Cardiac muscle cell (in vitro differentiated cells and primary cell): ENCODE measurements around the gene TMEM98. TPM values are rescaled to one million over a fixed set of nuclear protein-coding genes. Genes with fewer than 3 reads are reported as not detected.
"Not testable (repeated sequence)": the region's sequence is repeated elsewhere in the genome, so short reads cannot be mapped to it uniquely, and the experiment has no call there.

Experiments used
- DNase-seq, 2 donors: peaks; one replicate each; pipeline versions ENCODE4 v3.0.0 to v3.0.0-alpha.2; 2010 to 2017; ENCODE audit warnings: low read depth in 1 of 2, low spot score in 1 of 2
- H3K27ac ChIP-seq: fragments of 200-600 bp; sonication (generic); 2 replicates; pipeline ENCODE4 v1.5.1; 2016
- H3K27me3 ChIP-seq: fragments of 200-600 bp; sonication (generic); 2 replicates; pipeline ENCODE4 v1.6.0; 2016; ENCODE audit warnings: control low read depth
- H3K36me3 ChIP-seq: fragments of 200-600 bp; sonication (generic); 2 replicates; pipeline ENCODE4 v1.5.1; 2016; ENCODE audit warnings: control low read depth
- H3K4me1 ChIP-seq: fragments of 200-600 bp; sonication (generic); 2 replicates; pipeline ENCODE4 v1.8.1; 2017; ENCODE audit warnings: low read depth, mild to moderate bottlenecking, mixed run types
- H3K4me3 ChIP-seq: fragments of 200-600 bp; sonication (generic); 2 replicates; pipeline ENCODE4 v1.5.1; 2016; ENCODE audit warnings: mild to moderate bottlenecking
- H3K9me3 ChIP-seq: fragments of 200-600 bp; sonication (generic); 2 replicates; pipeline ENCODE4 v1.5.1; 2017; ENCODE audit warnings: low read depth, mild to moderate bottlenecking, control low read depth
- polyA plus RNA-seq: library from polyadenylated mRNA; unstranded; fragments of >200 nt; fragmentation: Nextera tagmentation; extraction: Ambion mirVana; gene quantifications from 2 replicates; pipeline ENCODE4 v1.2.1, GENCODE V29; 2016
- total RNA-seq: library from RNA; depleted of rRNA; stranded (reverse); fragments of >200 nt; gene quantifications from 2 replicates; pipeline ENCODE4 v1.2.3, GENCODE V29; 2016
- TF ChIP-seq, protein P1 (sequence below): IDR thresholded peaks from 2 replicates; pipeline ENCODE4 v1.5.1; 2012; ENCODE audit warnings: low read depth, mild to moderate bottlenecking, low read length

TMEM98 gene
- total and polyA plus RNA-seq, 2 experiments from 2014 or later: 166 to 217 TPM

DNA sequence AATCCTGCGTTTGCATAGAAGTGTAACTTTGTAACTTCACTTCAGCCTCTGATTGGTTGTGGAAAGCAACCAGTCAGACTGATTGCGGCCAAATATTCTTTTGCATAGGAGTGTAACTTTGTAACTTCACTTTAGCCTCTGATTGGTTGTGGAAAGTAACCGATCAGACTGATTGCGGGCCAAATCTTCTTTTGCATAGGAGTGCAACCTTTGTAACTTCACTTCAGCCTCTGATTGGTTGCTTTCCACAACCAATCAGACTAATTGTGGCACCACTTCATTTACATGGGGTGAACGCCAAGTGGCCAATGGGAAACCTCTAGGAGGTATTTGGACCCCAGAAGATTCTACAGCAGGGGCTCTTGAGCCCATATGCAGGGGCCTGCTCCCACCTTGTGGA, 1.8 kb upstream of the TMEM98 start:
- no peaks in the 10 kb centered on the region for H3K9me3 ChIP-seq
- H3K27me3 ChIP-seq: no peaks in the 10 kb centered on the region
- no peaks in the 10 kb centered on the region for H3K36me3 ChIP-seq
- no peak overlapping the region for H3K27ac ChIP-seq
- no peak for DNase-seq
- TF ChIP-seq, protein P1, sequence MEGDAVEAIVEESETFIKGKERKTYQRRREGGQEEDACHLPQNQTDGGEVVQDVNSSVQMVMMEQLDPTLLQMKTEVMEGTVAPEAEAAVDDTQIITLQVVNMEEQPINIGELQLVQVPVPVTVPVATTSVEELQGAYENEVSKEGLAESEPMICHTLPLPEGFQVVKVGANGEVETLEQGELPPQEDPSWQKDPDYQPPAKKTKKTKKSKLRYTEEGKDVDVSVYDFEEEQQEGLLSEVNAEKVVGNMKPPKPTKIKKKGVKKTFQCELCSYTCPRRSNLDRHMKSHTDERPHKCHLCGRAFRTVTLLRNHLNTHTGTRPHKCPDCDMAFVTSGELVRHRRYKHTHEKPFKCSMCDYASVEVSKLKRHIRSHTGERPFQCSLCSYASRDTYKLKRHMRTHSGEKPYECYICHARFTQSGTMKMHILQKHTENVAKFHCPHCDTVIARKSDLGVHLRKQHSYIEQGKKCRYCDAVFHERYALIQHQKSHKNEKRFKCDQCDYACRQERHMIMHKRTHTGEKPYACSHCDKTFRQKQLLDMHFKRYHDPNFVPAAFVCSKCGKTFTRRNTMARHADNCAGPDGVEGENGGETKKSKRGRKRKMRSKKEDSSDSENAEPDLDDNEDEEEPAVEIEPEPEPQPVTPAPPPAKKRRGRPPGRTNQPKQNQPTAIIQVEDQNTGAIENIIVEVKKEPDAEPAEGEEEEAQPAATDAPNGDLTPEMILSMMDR: no peak
- peaks cover 10% of the 10 kb centered on the region for H3K4me1 ChIP-seq
- H3K4me3 ChIP-seq: no peak overlapping the region

DNA sequence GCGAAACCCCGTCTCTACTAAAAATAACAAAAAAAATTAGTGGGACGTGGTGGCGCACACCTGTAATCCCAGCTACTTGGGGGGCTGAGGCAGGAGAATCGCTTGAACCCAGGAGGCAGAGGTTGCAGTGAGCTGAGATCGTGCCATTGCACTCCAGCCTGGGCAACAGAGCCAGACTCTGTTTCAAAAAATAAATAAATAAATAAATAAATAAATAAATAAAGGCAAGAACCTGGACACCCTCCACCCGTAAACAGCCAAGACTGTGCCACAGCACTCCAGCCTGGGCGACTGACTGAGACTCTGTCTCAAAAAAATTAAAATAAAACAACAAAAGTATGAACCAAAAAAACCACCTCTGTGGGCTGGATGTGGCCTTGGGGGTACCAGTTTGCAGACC, 1.2 kb upstream of the TMEM98 start:
- not testable (repeated sequence) for H3K4me3 ChIP-seq, H3K36me3 ChIP-seq, H3K9me3 ChIP-seq, DNase-seq, H3K27me3 ChIP-seq, H3K27ac ChIP-seq
- peaks cover 10% of the 10 kb centered on the region for H3K4me1 ChIP-seq

DNA sequence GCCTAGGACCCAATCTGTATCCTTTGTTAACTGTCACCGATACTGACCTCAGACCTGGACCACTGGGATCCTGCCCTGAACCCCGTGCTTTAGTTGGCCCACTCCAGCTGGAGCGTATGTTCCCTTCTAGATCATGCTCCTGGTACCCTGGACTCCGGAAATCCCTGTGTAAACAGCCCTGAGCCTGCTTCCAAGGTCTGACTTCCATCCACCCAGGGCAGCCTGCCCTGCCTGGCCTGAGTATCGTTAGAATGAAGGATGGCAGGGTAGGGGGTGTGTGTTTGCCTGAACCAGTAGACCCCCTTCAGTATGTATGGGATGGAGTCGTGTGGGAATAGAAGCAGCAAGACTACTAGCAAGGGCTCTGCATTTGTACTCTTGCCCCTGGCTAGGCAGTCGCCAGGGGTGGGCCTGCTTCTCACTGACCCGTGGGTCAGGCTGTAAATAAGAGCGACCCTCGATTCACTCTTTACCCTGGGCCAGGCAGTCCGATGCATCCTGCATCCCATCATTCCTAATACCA, 691 bp upstream of the TMEM98 start:
- TF ChIP-seq, protein P1: no peak
- Histone ChIP-seq H3K27ac (peak overlapping the region; percentile 91), H3K4me3 (peak overlapping the region; percentile 97), H3K9me3 (no peaks in the 10 kb centered on the region), H3K27me3 (no peaks in the 10 kb centered on the region), H3K4me1 (peaks cover 10% of the 10 kb centered on the region), H3K36me3 (peaks cover 3% of the 10 kb centered on the region)
- DNase-seq: no peak

DNA sequence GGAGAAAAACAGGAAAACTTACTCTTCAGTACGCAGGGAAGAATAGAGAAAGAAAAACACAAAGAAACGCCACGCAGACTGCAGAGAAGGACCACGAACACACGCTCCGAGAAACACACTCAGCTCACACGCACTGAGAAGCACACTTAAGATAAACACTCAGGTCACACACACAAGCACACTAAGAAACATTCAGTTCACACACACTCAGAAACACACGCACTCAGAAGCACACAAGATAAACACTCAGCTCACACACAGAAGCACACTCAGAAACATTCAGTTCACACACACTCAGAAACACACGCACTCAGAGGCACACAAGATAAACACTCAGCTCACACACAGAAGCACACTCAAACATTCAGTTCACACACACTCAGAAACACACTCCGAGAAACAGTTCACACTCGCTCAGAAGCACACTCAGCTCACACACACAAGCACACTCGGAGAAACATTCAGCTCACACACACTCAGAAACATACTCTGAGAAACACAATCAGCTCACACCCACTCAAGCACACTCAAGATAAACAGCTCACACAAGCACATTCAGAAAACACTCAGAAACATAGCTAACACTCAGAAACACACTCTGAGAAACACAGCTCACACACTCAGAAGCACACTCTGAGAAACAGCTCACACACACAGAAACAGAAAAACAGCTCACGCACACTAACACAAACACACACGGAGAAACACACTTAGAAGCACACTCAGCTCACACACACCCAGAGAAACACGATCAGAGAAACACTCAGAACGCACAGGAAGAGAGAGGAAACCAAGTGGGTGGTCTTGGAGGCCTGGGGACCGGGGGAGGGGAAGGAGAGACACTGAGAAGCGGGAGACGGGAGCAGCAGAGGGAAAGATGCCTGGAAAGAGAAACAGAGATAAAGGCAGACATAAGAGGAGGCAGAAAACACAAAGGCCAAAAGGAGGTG, 908 bp downstream of the TMEM98 start:
- Histone ChIP-seq H3K4me3 (peak overlapping the region; percentile 97), H3K9me3 (no peaks in the 10 kb centered on the region), H3K36me3 (peaks cover 19% of the 10 kb centered on the region), H3K4me1 (peaks cover 10% of the 10 kb centered on the region), H3K27ac (peak overlapping the region; percentile 91), H3K27me3 (no peaks in the 10 kb centered on the region)
- TF ChIP-seq, protein P1: no peak
- DNase-seq: peak; percentile 43 to 56

DNA sequence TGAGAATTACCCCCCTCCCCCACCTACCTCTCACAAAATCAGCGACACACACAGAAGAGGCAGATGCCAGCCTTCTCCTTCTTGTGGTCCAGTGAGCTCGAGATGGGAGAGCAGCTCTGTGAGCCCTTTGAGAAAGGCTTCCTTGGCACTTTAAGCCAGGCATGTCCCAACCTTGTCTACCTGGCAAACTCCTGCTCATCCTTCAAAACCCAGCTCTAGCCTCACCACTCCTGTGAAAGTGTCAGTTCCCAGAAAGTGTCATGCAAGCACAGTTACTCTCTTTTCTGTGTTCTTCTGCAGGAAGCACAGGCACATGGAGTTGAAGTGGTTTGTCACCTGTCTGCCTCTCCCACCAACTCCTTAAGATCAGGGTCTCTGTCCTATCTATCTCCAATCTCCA, 1.6 kb downstream of the TMEM98 start:
- Histone ChIP-seq H3K4me1 (peaks cover 10% of the 10 kb centered on the region), H3K36me3 (peaks cover 19% of the 10 kb centered on the region), H3K9me3 (no peaks in the 10 kb centered on the region), H3K27ac (no peak overlapping the region), H3K27me3 (no peaks in the 10 kb centered on the region), H3K4me3 (peak overlapping the region; percentile 97)
- DNase-seq: no peak
- TF ChIP-seq, protein P1: no peak

DNA sequence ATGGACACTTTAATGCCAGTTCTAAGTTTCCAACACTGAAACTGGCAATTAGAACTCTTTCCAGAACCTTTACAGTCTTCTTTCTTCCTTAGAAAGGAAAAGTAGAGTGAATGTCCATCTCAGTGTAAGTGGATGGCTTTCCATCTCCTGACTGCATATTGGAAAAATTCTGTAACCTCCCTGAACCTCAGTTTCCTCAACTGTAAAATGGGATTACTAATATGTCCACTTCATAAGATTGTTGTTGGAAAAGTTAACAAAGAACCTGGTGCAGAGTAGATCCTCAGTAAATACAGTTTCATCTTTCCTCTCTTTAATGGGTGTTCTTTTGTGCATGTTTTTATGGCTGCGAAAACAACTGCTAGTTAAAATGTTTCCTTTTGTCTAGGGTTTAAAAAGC, 2.6 kb downstream of the TMEM98 start:
- Histone ChIP-seq H3K27ac (no peak overlapping the region), H3K27me3 (no peaks in the 10 kb centered on the region), H3K4me1 (peaks cover 10% of the 10 kb centered on the region), H3K36me3 (peaks cover 19% of the 10 kb centered on the region), H3K9me3 (no peaks in the 10 kb centered on the region), H3K4me3 (no peak overlapping the region)
- no peak for DNase-seq
- TF ChIP-seq, protein P1: no peak
